Endothelial cell of umbilical vein (primary cell): ENCODE data around the gene RNF217. TPM values are rescaled to one million over a fixed set of nuclear protein-coding genes. Genes with fewer than 3 reads are reported as not detected.

Experiments used
- BruUV-seq: library from RNA; stranded (reverse); fragments of 400-500 nt; replicated peaks from 2 replicates; lab custom pipeline; 2021; lab: Mats Ljungman, UMichigan
- CTCF ChIA-PET: fragments of 300-600, 350-600 bp; sonication (Branson Sonifier 250); formaldehyde crosslinking; loops from one replicate; lab custom pipeline; 2021; ENCODE audit warnings: antibody characterized with exemption, inconsistent platforms; lab: Charles Lee
- POLR2A ChIA-PET: fragments of 300-600, 350-600 bp; sonication (Branson Sonifier 250); formaldehyde crosslinking; loops from one replicate; lab custom pipeline; 2021; ENCODE audit warnings: antibody characterized with exemption, inconsistent platforms; lab: Charles Lee
- DNase-seq: peaks from one replicate; pipeline ENCODE4 v3.0.0-alpha.2; 2011; ENCODE audit warnings: low read depth, low spot score
- FAIRE-seq: peaks from 2 replicates; lab custom pipeline; 2011; peaks lifted over from hg19 to GRCh38; lab: Jason Lieb, UNC
- H2AFZ ChIP-seq: 2 replicates; pipeline ENCODE4 v1.6.0; 2012; ENCODE audit warnings: low read depth, low read length, control low read depth, inconsistent platforms
- H3K27ac ChIP-seq: 2 replicates; pipeline ENCODE4 v1.5.1; 2011; ENCODE audit warnings: low read depth, mild to moderate bottlenecking, control low read depth, low read length, moderate library complexity; ENCODE audit not compliant: insufficient read depth
- H3K27me3 ChIP-seq, 2 experiments: 2 replicates each; pipeline versions ENCODE4 v1.6.0 to v1.6.1; 2011; ENCODE audit warnings: low read length in 2 of 2, mixed read lengths in 1 of 2; ENCODE audit not compliant: control insufficient read depth in 2 of 2, insufficient read depth in 2 of 2
- H3K36me3 ChIP-seq, 2 experiments: 2 replicates in 1 of 2; 3 replicates in 1 of 2; pipeline ENCODE4 v1.5.1; 2011; ENCODE audit warnings: low read length in 2 of 2, mild to moderate bottlenecking in 1 of 2, moderate library complexity in 1 of 2; ENCODE audit not compliant: control insufficient read depth in 2 of 2, insufficient read depth in 2 of 2; ENCODE audit errors: extremely low read depth in 1 of 2
- H3K4me1 ChIP-seq: 3 replicates; pipeline ENCODE4 v1.5.1; 2011; ENCODE audit warnings: mild to moderate bottlenecking, low read length; ENCODE audit not compliant: control insufficient read depth, insufficient read depth; ENCODE audit errors: extremely low read depth
- H3K4me2 ChIP-seq: 2 replicates; pipeline ENCODE4 v1.6.1; 2011; ENCODE audit warnings: low read length, control low read depth, mixed read lengths; ENCODE audit not compliant: insufficient read depth
- H3K4me3 ChIP-seq, 3 experiments: fragments of 200-600 bp in 1 of 3; sonication (generic), shearing (Covaris generic) in 1 of 3; replicated peaks in 1 of 3; 2 replicates each; pipeline ENCODE4 v1.5.1; 2011 to 2016; ENCODE audit warnings: control low read depth in 3 of 3, low read length in 3 of 3, mild to moderate bottlenecking in 2 of 3, inconsistent platforms in 1 of 3, low read depth in 1 of 3, moderate library complexity in 1 of 3; ENCODE audit not compliant: insufficient read depth in 1 of 3
- H3K79me2 ChIP-seq: 2 replicates; pipeline ENCODE4 v1.6.0; 2012; ENCODE audit warnings: low read length, inconsistent platforms; ENCODE audit not compliant: control insufficient read depth, insufficient read depth
- H3K9ac ChIP-seq: replicated peaks from 2 replicates; pipeline ENCODE3; 2011; ENCODE audit warnings: low read length, control low read depth; ENCODE audit not compliant: insufficient read depth; ENCODE audit errors: extremely low read depth
- H3K9me1 ChIP-seq: replicated peaks from 3 replicates; pipeline ENCODE4 v1.6.0; 2011; ENCODE audit warnings: mild to moderate bottlenecking, low read length; ENCODE audit not compliant: control insufficient read depth, insufficient read depth; ENCODE audit errors: extremely low read depth
- H3K9me3 ChIP-seq: replicated peaks from 2 replicates; pipeline ENCODE4 v1.5.1; 2012; ENCODE audit warnings: low read length, inconsistent platforms; ENCODE audit not compliant: control insufficient read depth, insufficient read depth
- H4K20me1 ChIP-seq: replicated peaks from 2 replicates; pipeline ENCODE3; 2011; ENCODE audit warnings: mild to moderate bottlenecking, low read length; ENCODE audit not compliant: control insufficient read depth, insufficient read depth; ENCODE audit errors: extremely low read depth
- CTCF ChIP-seq, 2 donors: IDR thresholded peaks; 1 replicate in 1 of 2; 2 replicates in 1 of 2; pipeline ENCODE4 v1.5.1; 2011; ENCODE audit warnings: low read length in 2 of 2, mild to moderate bottlenecking in 2 of 2, moderate library complexity in 2 of 2, control low read depth in 1 of 2, inconsistent platforms in 1 of 2, low read depth in 1 of 2; ENCODE audit not compliant: insufficient read depth in 1 of 2; ENCODE audit errors: extremely low read depth in 1 of 2
- EZH2 ChIP-seq: IDR thresholded peaks from 2 replicates; pipeline ENCODE4 v1.6.1; 2012; ENCODE audit warnings: borderline replicate concordance, low read depth, mild to moderate bottlenecking, moderate library complexity, low read length, inconsistent platforms; ENCODE audit not compliant: severe bottlenecking
- GATA2 ChIP-seq: IDR thresholded peaks from 2 replicates; pipeline ENCODE4 v1.7.0; 2011; ENCODE audit warnings: low read depth, mild to moderate bottlenecking, moderate library complexity, mixed read lengths, low read length; ENCODE audit not compliant: insufficient read length, insufficient read depth
- JUN ChIP-seq: IDR thresholded peaks from 2 replicates; pipeline ENCODE4 v1.6.1; 2011; ENCODE audit warnings: borderline replicate concordance, low read depth; ENCODE audit not compliant: insufficient read length, insufficient read depth
- MAX ChIP-seq: IDR thresholded peaks from 2 replicates; pipeline ENCODE4 v1.6.1; 2011; ENCODE audit not compliant: insufficient read depth, insufficient read length
- MYC ChIP-seq: IDR thresholded peaks from one replicate; pipeline ENCODE4 v1.6.1; 2011; ENCODE audit warnings: mild to moderate bottlenecking, low read depth, low read length
- POLR2A ChIP-seq: IDR thresholded peaks from 2 replicates; pipeline ENCODE4 v1.6.1; 2012; ENCODE audit warnings: low read depth, mild to moderate bottlenecking, control low read depth, low read length
- dilution Hi-C: fragments of 300-500 bp; cut with MboI; formaldehyde crosslinking; loops from one replicate; pipeline ENCODE4 v1.15.0; 2019; ENCODE audit warnings: low sequenced_read_pairs; ENCODE audit not compliant: extremely low pct_ligation_motif_present
- intact Hi-C: fragments of 100-400 bp; cut with micrococcal nuclease; formaldehyde crosslinking; loops from one replicate; pipeline ENCODE4 v1.10.0; 2022
- polyA plus RNA-seq, 4 experiments: library from polyadenylated mRNA; depleted of rRNA in 3 of 4; stranded (reverse) in 3 of 4; unstranded in 1 of 4; fragments of >200 nt; gene quantifications; 2 replicates each; pipeline versions ENCODE4 v1.2.1 to v1.2.3, GENCODE V29; 2011 to 2012; ENCODE audit warnings: missing spikeins in 1 of 4
- total RNA-seq: library from RNA; stranded (reverse); gene quantifications from 2 replicates; pipeline ENCODE4 v1.2.3, GENCODE V29; 2021

Gene RNF217
- total and polyA plus RNA-seq, 2 donors (not counting 3 experiments of a cell fraction or from before 2014, with no cell fraction given), result 8.8 to 32.5 TPM

GRCh38 chr6:124974771-124975377 lies 12.6 kb downstream of the RNF217 start:
- H3K9me3 ChIP-seq, result no peaks in the 10 kb centered on the region
- no peak overlapping the region for H3K4me2 ChIP-seq
- BruUV-seq, result no TSS peak
- no peak for FAIRE-seq
- H3K79me2 ChIP-seq, result peaks cover 54% of the 10 kb centered on the region
- intact Hi-C loops, result no loop called here
- H3K4me3 ChIP-seq, result no peak overlapping the region
- POLR2A ChIA-PET, result no interaction called here
- CTCF ChIA-PET, result interaction anchor here (0.6 to 1.8 kb wide), 5 partner anchors 9 to 94 kb away, joined by 3 to 6 read pairs (median 3); no protein-coding TSS in a partner anchor
- no peak for TF ChIP-seq GATA2
- no peak for TF ChIP-seq MYC
- TF ChIP-seq CTCF (IDR thresholded peaks at IDR 0.05; ENCODE audit: extremely low read depth in 1 of 2, insufficient read depth in 1 of 2, low read depth in 1 of 2, low read length in 2 of 2), result no peak
- TF ChIP-seq POLR2A, result no peak
- no peak for TF ChIP-seq JUN
- TF ChIP-seq MAX, result no peak
- TF ChIP-seq EZH2, result no peak
- H2AFZ ChIP-seq, result no peak overlapping the region
- no peak overlapping the region for H3K9ac ChIP-seq
- H4K20me1 ChIP-seq, result no peaks in the 10 kb centered on the region
- peaks cover 4 to 11% of the 10 kb centered on the region in 2 experiments for H3K36me3 ChIP-seq
- DNase-seq, result no peak
- H3K27me3 ChIP-seq, result no peaks in the 10 kb centered on the region
- H3K4me1 ChIP-seq, result no peaks in the 10 kb centered on the region
- no peaks in the 10 kb centered on the region for H3K9me1 ChIP-seq
- no peak overlapping the region for H3K27ac ChIP-seq
- dilution Hi-C loops, result no loop called here
